Hepatocyte (in vitro differentiated cells): ENCODE results near the gene BIN1.

Source experiments
- CTCF ChIP-seq: fragments of 200-600 bp; sonication (generic); IDR thresholded peaks from 2 replicates; pipeline ENCODE4 v1.5.1; 2016; ENCODE audit warnings: antibody characterized with exemption, mild to moderate bottlenecking; ENCODE audit not compliant: poor library complexity
- EZH2 ChIP-seq: fragments of 200-600 bp; sonication (generic); IDR thresholded peaks from 2 replicates; pipeline ENCODE4 v1.6.1; 2016; ENCODE audit warnings: antibody characterized with exemption, mild to moderate bottlenecking, borderline replicate concordance
- EZH2phosphoT487 ChIP-seq: fragments of 200-600 bp; sonication (generic); IDR thresholded peaks from one replicate; pipeline ENCODE4 v1.6.1; 2018; ENCODE audit warnings: antibody characterized with exemption, mild to moderate bottlenecking, low read depth, moderate library complexity; ENCODE audit not compliant: unreplicated experiment, severe bottlenecking

- no peak for TF ChIP-seq CTCF
- no peak for TF ChIP-seq EZH2
- TF ChIP-seq EZH2phosphoT487: no peak
Measured at GRCh38 chr2:127133793-127134192, 26.8 kb upstream of the BIN1 start.
